AG04450 (cell line): ENCODE data around the gene IL25. TPM values are rescaled to one million over a fixed set of nuclear protein-coding genes. Genes with fewer than 3 reads are reported as not detected.

Experiments used
- CTCF ChIA-PET: fragments of 300-600, 350-600 bp; formaldehyde crosslinking; extraction: SDS; loops from one replicate; lab custom pipeline; 2022; ENCODE audit warnings: antibody characterized with exemption, inconsistent platforms; lab: Charles Lee
- POLR2A ChIA-PET: fragments of 350-600 bp; formaldehyde crosslinking; extraction: SDS; loops from one replicate; lab custom pipeline; 2021; ENCODE audit warnings: antibody characterized with exemption, inconsistent platforms; lab: Yijun Ruan, JAX
- DNase-seq: peaks from one replicate; pipeline ENCODE4 v3.0.0-alpha.2; 2011; ENCODE audit warnings: low read depth, low spot score
- H3K27ac ChIP-seq: one replicate; pipeline ENCODE4 v1.5.1; 2012; ENCODE audit warnings: low read depth, low read length, control low read depth
- H3K27me3 ChIP-seq: one replicate; pipeline ENCODE4 v1.6.0; 2012; ENCODE audit warnings: low read length; ENCODE audit not compliant: control insufficient read depth, insufficient read depth
- H3K4me3 ChIP-seq: 2 replicates; pipeline ENCODE4 v1.5.1; 2011; ENCODE audit warnings: mild to moderate bottlenecking, low read depth, low read length, control low read depth
- H3K9me3 ChIP-seq: 2 replicates; pipeline ENCODE4 v1.5.1; 2012; ENCODE audit warnings: low read length; ENCODE audit not compliant: control insufficient read depth, insufficient read depth
- polyA plus RNA-seq: library from polyadenylated mRNA; depleted of rRNA; stranded (reverse); fragments of >200 nt; gene quantifications from 2 replicates; pipeline ENCODE4 v1.2.3, GENCODE V29; 2011
- TF ChIP-seq, protein P1 (sequence below): IDR thresholded peaks from 2 replicates; pipeline ENCODE4 v1.5.1; 2011; ENCODE audit warnings: low read depth, low read length, control low read depth, inconsistent platforms

The IL25 gene
- polyA plus RNA-seq, 1 experiment = not detected

DNA sequence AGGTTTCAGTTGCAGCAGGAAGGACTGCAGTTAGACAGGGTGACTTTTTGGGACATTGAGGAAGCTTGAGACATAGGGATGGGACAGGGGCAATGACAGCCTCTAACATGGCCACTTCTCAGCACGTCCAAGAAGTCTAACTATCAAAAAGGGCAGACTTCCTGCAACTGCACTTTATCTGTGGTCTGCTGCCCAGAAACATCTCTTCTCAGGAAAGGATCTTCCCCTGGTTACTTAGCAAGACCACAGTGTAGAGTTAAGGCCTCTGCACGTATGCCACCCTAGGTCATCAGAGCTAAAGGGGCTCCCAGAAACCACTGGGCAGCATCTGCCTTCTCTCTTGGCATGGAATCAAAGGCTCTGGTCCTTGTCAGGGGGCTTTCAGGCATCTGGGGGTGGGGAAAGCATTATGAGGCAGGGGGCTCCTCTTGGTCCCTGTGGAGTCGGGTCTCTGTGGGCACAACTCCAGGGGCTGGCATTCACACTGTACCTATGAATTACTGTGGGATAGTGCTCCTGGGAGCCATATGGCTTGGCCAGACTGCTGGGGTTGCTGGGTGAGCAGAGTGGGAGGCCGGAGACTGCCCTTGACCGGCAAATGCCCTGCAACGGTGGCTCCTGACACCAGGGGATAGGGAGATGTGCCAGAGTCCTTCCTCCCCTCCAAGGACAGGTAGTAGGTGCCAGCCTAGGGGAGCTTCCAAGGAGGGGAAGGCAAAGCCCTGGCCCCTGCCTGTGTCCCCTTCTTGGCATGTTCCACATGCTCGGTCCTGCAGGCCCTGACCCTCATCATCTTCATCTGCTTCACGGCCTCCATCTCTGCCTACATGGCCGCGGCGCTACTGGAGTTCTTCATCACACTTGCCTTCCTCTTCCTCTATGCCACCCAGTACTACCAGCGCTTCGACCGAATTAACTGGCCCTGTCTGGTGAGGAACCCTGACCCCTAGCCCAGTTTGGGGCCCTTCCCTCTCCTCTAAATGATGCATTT is 5.3 kb downstream of the IL25 start:
- ChIA-PET POLR2A (no interaction called here), CTCF (interaction anchor here (3.0 to 4.8 kb wide), 2 partner anchors 9 to 52 kb away, joined by 48 to 138 read pairs; partner anchors contain the start of gene PABPN1)
- no peak overlapping the region for H3K27ac ChIP-seq
- H3K9me3 ChIP-seq = no peaks in the 10 kb centered on the region
- DNase-seq = no peak
- TF ChIP-seq, protein P1, sequence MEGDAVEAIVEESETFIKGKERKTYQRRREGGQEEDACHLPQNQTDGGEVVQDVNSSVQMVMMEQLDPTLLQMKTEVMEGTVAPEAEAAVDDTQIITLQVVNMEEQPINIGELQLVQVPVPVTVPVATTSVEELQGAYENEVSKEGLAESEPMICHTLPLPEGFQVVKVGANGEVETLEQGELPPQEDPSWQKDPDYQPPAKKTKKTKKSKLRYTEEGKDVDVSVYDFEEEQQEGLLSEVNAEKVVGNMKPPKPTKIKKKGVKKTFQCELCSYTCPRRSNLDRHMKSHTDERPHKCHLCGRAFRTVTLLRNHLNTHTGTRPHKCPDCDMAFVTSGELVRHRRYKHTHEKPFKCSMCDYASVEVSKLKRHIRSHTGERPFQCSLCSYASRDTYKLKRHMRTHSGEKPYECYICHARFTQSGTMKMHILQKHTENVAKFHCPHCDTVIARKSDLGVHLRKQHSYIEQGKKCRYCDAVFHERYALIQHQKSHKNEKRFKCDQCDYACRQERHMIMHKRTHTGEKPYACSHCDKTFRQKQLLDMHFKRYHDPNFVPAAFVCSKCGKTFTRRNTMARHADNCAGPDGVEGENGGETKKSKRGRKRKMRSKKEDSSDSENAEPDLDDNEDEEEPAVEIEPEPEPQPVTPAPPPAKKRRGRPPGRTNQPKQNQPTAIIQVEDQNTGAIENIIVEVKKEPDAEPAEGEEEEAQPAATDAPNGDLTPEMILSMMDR = no peak
- no peak overlapping the region for H3K4me3 ChIP-seq
- peaks cover 42% of the 10 kb centered on the region for H3K27me3 ChIP-seq

DNA sequence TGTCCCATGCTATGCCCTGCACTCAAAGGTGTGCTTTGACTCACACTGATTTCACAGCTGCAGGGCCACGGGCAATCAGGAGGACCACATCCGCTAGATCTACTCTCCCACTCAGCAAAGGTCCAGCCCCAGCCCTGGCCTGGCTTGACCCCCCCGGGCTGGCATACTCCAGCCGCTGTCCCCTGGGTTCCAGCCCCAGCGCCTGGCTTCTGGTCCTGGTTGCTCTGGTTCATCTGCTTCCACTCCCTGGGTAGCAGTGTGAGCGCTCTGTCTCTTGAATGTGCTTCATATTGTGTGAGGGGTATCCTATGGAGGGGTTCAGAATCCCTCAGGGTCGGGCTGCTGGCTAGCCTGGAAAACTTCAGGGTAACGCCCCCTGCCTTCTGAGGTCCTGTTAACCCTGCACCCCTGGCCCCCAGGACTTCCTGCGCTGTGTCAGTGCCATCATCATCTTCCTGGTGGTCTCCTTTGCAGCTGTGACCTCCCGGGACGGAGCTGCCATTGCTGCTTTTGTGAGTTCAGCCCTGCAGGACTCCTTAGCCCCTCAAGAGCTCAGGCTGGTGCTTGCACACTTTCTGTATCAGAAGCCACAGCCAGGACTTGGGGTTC is 6.1 kb downstream of the IL25 start:
- TF ChIP-seq, protein P1 = no peak
- no peaks in the 10 kb centered on the region for H3K9me3 ChIP-seq
- no peak overlapping the region for H3K27ac ChIP-seq
- POLR2A ChIA-PET = no interaction called here
- no peak for DNase-seq
- CTCF ChIA-PET = interaction anchor here (0.6 to 4.8 kb wide), 10 partner anchors 10 to 443 kb away, joined by 3 to 138 read pairs (median 10); partner anchors contain the start of genes PABPN1 and SLC22A17
- H3K4me3 ChIP-seq = no peak overlapping the region
- H3K27me3 ChIP-seq = peaks cover 41% of the 10 kb centered on the region

DNA sequence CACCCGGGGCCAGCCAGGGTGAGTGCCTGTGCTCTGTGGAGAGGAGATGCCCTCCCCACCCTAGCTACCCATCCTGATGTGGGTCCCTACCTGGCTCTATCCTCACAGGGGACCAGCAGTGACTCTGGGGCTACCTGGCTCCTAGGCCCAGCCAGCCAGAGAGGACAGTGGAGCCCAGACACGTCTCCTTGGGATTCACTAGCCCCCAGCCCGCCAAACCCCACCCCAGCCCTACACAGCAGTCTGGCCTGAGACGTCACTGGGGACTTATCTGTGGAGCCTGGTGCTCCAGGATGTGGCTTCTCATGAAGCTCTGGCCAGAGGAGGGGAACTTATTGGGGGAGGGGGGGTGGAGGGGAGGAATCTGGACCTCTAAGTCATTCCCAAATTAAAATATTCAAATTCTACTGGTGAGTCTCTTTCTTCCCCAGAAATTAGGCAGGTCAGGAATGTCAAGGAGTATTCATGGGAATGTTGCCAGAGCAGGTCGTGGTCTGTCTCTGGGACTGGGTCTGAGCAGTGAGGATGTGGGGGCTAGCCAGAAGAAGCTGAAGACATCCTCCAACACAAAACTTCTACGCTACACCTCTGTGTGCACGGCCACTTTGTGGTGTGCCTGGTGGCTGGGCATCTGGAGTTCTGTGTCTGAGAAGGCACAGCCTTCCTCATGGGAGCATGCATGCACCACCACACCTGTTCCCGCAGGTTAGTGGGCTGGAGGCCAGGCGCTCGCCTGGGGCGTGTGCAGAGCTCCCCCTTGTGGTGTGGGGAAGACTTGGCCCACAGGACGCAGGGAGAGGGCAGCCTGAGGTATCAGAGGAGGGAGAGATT is 7.0 kb downstream of the IL25 start:
- Histone ChIP-seq H3K27ac (no peak overlapping the region), H3K27me3 (peaks cover 46% of the 10 kb centered on the region), H3K9me3 (no peaks in the 10 kb centered on the region), H3K4me3 (no peak overlapping the region)
- TF ChIP-seq, protein P1 = peak; percentile 97
- no peak for DNase-seq
- CTCF ChIA-PET = interaction anchor here (0.6 to 4.8 kb wide), 36 partner anchors 9 to 444 kb away, joined by 3 to 138 read pairs (median 4); partner anchors contain the start of genes PABPN1 and SLC22A17
- POLR2A ChIA-PET = interaction anchor here (1.6 to 2.1 kb wide), 2 partner anchors 27 to 57 kb away, joined by 5 to 9 read pairs; partner anchors contain the start of gene SLC22A17

- Histone ChIP-seq H3K27ac (no peak overlapping the region), H3K4me3 (no peak overlapping the region), H3K9me3 (no peaks in the 10 kb centered on the region), H3K27me3 (peaks cover 48% of the 10 kb centered on the region)
- TF ChIP-seq, protein P1 = no peak
- ChIA-PET CTCF (interaction anchor here (0.6 to 4.8 kb wide), 35 partner anchors 8 to 251 kb away, joined by 3 to 138 read pairs (median 5); partner anchors contain the start of genes PABPN1 and SLC22A17), POLR2A (interaction anchor here (0.6 to 2.1 kb wide), 3 partner anchors 28 to 267 kb away, joined by 3 to 9 read pairs (median 5); partner anchors contain the start of gene SLC22A17)
- DNase-seq = no peak
Measured at GRCh38 chr14:23380197-23380914, 7.7 kb downstream of the IL25 start.
